GM19099 (cell line): ENCODE data around the gene NOMO2.

Experiments
- POLR2A ChIP-seq: IDR thresholded peaks from 3 replicates; pipeline ENCODE4 v1.6.1; 2011; ENCODE audit warnings: low read depth; ENCODE audit not compliant: insufficient read length; ENCODE audit errors: extremely low read depth

The NOMO2 gene, protein sequence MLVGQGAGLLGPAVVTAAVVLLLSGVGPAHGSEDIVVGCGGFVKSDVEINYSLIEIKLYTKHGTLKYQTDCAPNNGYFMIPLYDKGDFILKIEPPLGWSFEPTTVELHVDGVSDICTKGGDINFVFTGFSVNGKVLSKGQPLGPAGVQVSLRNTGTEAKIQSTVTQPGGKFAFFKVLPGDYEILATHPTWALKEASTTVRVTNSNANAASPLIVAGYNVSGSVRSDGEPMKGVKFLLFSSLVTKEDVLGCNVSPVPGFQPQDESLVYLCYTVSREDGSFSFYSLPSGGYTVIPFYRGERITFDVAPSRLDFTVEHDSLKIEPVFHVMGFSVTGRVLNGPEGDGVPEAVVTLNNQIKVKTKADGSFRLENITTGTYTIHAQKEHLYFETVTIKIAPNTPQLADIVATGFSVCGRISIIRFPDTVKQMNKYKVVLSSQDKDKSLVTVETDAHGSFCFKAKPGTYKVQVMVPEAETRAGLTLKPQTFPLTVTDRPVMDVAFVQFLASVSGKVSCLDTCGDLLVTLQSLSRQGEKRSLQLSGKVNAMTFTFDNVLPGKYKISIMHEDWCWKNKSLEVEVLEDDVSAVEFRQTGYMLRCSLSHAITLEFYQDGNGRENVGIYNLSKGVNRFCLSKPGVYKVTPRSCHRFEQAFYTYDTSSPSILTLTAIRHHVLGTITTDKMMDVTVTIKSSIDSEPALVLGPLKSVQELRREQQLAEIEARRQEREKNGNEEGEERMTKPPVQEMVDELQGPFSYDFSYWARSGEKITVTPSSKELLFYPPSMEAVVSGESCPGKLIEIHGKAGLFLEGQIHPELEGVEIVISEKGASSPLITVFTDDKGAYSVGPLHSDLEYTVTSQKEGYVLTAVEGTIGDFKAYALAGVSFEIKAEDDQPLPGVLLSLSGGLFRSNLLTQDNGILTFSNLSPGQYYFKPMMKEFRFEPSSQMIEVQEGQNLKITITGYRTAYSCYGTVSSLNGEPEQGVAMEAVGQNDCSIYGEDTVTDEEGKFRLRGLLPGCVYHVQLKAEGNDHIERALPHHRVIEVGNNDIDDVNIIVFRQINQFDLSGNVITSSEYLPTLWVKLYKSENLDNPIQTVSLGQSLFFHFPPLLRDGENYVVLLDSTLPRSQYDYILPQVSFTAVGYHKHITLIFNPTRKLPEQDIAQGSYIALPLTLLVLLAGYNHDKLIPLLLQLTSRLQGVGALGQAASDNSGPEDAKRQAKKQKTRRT

DNA sequence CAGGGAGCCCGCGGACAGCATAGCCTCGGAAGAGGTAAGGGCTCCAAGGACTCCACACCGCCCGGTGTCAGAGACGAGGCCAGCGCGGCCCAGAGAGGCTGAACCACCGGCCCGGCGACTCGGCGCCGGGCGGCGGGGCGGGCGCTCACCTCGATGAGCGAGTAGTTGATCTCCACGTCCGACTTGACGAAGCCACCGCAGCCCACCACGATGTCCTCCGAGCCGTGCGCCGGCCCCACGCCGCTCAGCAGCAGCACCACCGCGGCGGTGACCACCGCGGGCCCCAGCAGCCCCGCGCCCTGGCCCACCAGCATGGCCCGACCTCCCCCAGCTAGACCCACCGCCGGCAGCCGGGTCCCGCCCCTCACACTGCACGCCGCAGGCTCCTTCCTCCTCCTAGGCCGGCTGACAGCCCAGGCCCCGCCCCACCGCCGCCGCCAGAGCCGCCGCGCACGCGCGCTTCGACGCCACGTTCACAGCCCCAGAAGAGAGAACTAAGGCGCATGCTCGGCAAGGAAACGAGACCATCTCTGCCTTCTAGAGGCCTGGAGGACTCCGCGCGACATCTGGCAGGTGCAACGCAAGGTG, at the start of gene NOMO2:
NOMO2 (minus strand) TSS at position 371 of the 588 bp plus-strand sequence; CDS start at position 314, 57 bp downstream.
- TF ChIP-seq POLR2A, result peak; percentile 32

DNA sequence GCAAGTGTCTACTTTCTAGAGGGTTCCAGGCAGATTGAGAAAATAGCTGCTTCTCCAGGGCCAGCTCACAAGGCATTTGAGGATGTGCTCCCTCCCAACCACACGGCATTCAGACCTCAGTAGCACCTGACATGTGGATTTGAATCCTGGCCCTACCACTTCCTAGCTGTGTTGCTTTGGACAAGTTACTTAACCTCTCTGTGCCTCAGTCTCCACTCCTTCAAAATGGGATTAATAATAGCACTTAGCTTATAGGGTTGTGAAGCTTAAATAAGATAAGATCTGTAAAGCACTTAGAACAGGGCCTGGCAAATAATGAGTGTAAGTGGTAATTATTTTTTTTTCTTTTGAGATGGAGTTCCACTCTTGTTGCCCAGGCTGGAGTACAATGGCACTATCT, 21.0 kb upstream of the NOMO2 start:
- TF ChIP-seq POLR2A, result no peak
